ENCODE results near the gene BASP1.
A peak's percentile ranks its signal among the peaks of the same experiment; 100 is the strongest.
"Not testable (repeated sequence)": the region's sequence is repeated elsewhere in the genome, so short reads cannot be mapped to it uniquely, and the experiment has no call there.

Gene BASP1

DNA sequence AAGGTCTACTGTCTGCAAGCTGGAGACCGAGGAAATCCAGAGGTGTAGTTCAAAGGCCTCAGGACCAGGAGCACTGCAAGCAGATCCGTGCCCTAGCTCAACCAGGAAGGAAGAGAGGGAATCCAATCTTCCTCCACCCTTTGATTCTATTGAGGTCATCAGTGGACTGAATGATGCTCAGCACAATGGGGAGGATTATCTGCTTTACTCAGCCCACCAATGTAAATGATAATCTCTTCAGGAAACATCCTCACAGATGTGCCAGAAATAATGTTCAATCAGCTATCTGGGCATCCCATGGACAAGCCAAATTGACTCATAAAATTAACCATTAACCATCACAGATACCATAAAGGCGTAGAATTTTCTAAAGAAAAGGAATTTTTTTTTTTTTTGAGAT lies 92.0 kb downstream of the BASP1 start:
- no peak overlapping the region for H3K27ac Mint-ChIP-seq
- H3K9me3 Mint-ChIP-seq: no peaks in the 10 kb centered on the region
- H3K4me1 Mint-ChIP-seq: peaks cover 2% of the 10 kb centered on the region

DNA sequence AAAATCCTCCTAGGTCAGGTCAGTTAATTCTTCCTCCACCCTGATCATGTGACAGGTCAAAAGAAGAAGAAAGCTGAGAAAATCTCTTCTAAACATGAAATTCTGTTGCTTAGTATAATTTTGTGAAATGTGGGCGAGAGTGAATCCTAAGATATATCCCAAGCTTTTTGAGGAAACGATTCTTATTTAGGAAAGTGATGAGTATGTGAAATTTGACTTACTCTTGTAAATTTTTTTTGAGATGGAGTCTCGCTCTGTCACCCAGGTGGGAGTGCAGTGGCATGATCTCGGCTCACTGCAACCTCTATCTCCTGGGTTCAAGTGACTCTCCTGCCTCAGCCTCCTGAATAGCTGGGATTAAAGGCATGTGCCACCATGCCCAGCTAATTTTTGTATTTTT lies 93.1 kb downstream of the BASP1 start:
- not testable (repeated sequence) for DNase-seq

More for the DNA sequence above, 92.0 kb downstream of the BASP1 start:
- TF ChIP-seq, protein P1, sequence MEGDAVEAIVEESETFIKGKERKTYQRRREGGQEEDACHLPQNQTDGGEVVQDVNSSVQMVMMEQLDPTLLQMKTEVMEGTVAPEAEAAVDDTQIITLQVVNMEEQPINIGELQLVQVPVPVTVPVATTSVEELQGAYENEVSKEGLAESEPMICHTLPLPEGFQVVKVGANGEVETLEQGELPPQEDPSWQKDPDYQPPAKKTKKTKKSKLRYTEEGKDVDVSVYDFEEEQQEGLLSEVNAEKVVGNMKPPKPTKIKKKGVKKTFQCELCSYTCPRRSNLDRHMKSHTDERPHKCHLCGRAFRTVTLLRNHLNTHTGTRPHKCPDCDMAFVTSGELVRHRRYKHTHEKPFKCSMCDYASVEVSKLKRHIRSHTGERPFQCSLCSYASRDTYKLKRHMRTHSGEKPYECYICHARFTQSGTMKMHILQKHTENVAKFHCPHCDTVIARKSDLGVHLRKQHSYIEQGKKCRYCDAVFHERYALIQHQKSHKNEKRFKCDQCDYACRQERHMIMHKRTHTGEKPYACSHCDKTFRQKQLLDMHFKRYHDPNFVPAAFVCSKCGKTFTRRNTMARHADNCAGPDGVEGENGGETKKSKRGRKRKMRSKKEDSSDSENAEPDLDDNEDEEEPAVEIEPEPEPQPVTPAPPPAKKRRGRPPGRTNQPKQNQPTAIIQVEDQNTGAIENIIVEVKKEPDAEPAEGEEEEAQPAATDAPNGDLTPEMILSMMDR (IDR thresholded peaks at IDR 0.05): no peak
- no peak for DNase-seq
- Mint-ChIP-seq H3K36me3 (ENCODE audit: low read depth) (no peaks in the 10 kb centered on the region), H3K4me3 (no peak overlapping the region), H3K27me3 (ENCODE audit: low read depth, poor library complexity) (no peaks in the 10 kb centered on the region)

DNA sequence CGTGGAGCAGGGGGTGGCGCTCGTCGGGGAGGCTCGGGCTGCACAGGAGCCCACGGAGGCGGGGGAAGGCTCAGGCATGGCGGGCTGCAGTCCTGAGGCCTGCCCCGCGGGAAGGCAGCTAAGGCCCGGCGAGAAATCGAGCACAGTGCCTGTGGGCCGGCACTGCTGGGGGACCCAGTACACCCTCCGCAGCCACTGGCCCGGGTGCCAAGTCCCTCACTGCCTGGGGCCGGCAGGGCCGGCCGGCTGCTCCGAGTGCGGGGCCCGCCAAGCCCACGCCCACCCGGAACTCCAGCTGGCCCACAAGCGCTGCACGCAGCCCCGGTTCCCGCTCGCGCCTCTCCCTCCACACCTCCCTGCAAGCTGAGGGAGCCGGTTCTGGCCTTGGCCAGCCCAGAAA lies 94.4 kb downstream of the BASP1 start:
- not testable (repeated sequence) for H3K27ac Mint-ChIP-seq; H3K36me3 Mint-ChIP-seq (ENCODE audit: low read depth); H3K9me3 Mint-ChIP-seq

More for the DNA sequence above, 93.1 kb downstream of the BASP1 start:
- H3K4me1 Mint-ChIP-seq: peaks cover 12% of the 10 kb centered on the region
- not testable (repeated sequence) for H3K27ac Mint-ChIP-seq; H3K4me3 Mint-ChIP-seq; H3K27me3 Mint-ChIP-seq (ENCODE audit: low read depth, poor library complexity); H3K36me3 Mint-ChIP-seq (ENCODE audit: low read depth); H3K9me3 Mint-ChIP-seq

DNA sequence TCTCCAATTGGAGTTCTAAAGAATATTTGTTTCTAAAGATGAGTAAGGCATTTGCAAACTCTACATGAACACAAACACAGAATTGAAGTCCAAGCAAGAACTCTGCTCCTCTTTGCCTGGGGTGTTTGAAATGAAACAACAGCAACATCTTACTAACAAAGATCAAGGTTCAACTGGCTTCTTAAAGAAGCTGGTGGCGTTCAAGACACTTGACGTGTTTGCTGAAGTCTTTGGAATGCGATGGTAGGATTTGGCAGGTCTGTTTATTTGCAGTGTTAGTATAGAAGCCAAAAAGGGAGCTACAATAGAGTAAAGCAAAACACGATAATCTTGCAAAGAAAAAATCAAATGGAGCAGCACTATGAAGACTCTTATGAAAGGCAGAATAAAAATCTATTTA lies 94.9 kb downstream of the BASP1 start:
- peaks cover 30% of the 10 kb centered on the region for H3K4me1 Mint-ChIP-seq
- peaks cover 2% of the 10 kb centered on the region for H3K27me3 Mint-ChIP-seq (ENCODE audit: low read depth, poor library complexity)
- DNase-seq: no peak
- H3K4me3 Mint-ChIP-seq: no peak overlapping the region
- H3K9me3 Mint-ChIP-seq: no peaks in the 10 kb centered on the region
- H3K27ac Mint-ChIP-seq: no peak overlapping the region
- TF ChIP-seq, protein P1 (IDR thresholded peaks at IDR 0.05): no peak
- no peaks in the 10 kb centered on the region for H3K36me3 Mint-ChIP-seq (ENCODE audit: low read depth)

More for the DNA sequence above, 94.4 kb downstream of the BASP1 start:
- not testable (repeated sequence) for DNase-seq; H3K4me3 Mint-ChIP-seq; H3K27me3 Mint-ChIP-seq (ENCODE audit: low read depth, poor library complexity)
- peaks cover 25% of the 10 kb centered on the region for H3K4me1 Mint-ChIP-seq

DNA sequence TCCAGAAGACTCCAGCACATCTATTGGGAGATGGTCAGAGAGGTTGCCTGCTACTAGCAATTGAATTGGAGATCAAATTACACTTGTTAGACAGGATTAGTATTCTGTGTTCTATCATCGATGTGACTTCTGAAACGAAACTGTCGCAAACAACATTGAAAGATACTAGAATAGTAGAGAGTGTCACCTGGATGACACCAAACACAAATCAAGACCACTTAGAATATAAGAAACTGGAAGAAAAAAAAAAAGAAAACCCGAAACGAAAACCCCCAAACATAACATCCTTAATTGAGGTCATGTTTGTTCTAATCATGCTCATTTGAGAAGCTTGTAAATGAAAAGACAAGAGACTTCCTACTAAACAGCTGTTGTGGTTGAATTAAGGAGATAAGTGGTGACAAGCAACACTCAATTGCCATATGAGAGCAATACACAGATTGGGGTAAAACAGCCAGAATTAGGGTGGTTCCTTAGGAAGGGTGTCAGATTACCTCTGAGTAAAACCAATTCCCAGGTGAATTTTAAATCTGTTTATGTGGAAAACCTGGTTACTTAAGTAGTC lies 97.6 kb downstream of the BASP1 start:
- H3K4me1 Mint-ChIP-seq: peaks cover 43% of the 10 kb centered on the region
- DNase-seq: no peak
- peaks cover 2% of the 10 kb centered on the region for H3K27me3 Mint-ChIP-seq (ENCODE audit: low read depth, poor library complexity)
- H3K27ac Mint-ChIP-seq: peak overlapping the region; percentile 41
- TF ChIP-seq, protein P1 (IDR thresholded peaks at IDR 0.05): no peak
- no peak overlapping the region for H3K4me3 Mint-ChIP-seq
- H3K36me3 Mint-ChIP-seq (ENCODE audit: low read depth): no peaks in the 10 kb centered on the region
- H3K9me3 Mint-ChIP-seq: peaks cover 5% of the 10 kb centered on the region

DNA sequence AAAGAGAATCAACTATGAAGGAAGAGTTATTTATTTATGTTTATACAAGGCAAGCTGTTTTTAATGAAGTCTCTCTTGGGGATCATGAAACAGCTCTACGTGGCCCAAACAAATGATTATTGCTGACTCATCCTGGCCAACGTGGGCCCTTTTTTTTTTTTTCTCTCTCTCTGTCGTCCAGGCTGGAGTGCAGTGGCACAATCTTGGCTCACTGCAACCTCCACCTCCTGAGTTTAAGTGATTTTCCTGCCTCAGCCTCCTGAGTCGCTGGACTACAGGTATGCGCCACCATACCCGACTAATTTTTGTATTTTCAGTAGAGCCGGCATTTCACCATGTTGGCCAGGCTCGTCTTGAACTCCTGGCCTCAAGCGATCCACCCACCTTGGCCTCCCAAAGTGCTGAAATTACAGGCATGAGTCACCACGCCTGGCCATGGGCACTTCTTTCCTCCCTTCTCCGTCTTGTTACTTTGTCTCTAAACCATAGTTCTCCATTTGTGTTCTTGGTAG lies 98.3 kb downstream of the BASP1 start:
- peaks cover 43% of the 10 kb centered on the region for H3K4me1 Mint-ChIP-seq
- H3K4me3 Mint-ChIP-seq: no peak overlapping the region
- H3K9me3 Mint-ChIP-seq: peaks cover 5% of the 10 kb centered on the region
- TF ChIP-seq, protein P1 (IDR thresholded peaks at IDR 0.05): no peak
- no peak for DNase-seq
- H3K27me3 Mint-ChIP-seq (ENCODE audit: low read depth, poor library complexity): peaks cover 2% of the 10 kb centered on the region
- no peak overlapping the region for H3K27ac Mint-ChIP-seq
- H3K36me3 Mint-ChIP-seq (ENCODE audit: low read depth): no peaks in the 10 kb centered on the region

DNA sequence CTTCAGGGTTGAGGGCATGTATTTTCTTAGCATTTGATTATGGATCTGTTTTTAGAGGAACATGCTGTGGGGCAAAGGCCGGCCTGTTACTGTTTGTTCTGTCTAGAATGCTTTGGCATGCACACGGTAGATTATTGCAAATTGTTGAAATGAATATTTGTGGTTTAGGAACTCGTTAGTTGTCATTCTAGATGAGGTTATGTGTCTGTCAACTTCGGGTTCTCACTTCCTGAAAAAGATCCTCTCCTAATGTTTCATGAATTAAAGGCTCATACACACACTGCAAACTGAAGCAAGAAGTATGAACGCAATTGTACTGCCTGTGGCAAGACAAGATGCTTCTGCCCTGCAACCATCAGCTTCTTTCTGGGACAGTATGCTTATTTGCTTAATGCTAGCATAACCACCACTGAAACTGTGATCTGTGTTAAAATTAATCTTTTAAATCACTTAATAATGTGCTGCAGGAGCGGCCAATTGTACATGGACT lies 99.6 kb downstream of the BASP1 start:
- peaks cover 43% of the 10 kb centered on the region for H3K4me1 Mint-ChIP-seq
- DNase-seq: no peak
- TF ChIP-seq, protein P1 (IDR thresholded peaks at IDR 0.05): no peak
- no peak overlapping the region for H3K27ac Mint-ChIP-seq
- H3K4me3 Mint-ChIP-seq: no peak overlapping the region
- peaks cover 5% of the 10 kb centered on the region for H3K9me3 Mint-ChIP-seq
- H3K36me3 Mint-ChIP-seq (ENCODE audit: low read depth): no peaks in the 10 kb centered on the region
- peaks cover 2% of the 10 kb centered on the region for H3K27me3 Mint-ChIP-seq (ENCODE audit: low read depth, poor library complexity)

Measured in nephron progenitor cell (in vitro differentiated cells).